Stimulated activated CD8-positive, alpha-beta memory T cell treated with anti-CD3 and anti-CD28 coated beads, Interleukin-12 subunit alpha, Interleukin-12 subunit beta, amount 100 ng/mL, for 24 hours (primary cell): Measurements from ENCODE around the gene LRRTM4.

ENCODE experiments used
- DNase-seq: peaks from one replicate; pipeline ENCODE4 v3.0.0-alpha.2; 2020; ENCODE audit errors: extremely low read depth

LRRTM4 gene

DNA sequence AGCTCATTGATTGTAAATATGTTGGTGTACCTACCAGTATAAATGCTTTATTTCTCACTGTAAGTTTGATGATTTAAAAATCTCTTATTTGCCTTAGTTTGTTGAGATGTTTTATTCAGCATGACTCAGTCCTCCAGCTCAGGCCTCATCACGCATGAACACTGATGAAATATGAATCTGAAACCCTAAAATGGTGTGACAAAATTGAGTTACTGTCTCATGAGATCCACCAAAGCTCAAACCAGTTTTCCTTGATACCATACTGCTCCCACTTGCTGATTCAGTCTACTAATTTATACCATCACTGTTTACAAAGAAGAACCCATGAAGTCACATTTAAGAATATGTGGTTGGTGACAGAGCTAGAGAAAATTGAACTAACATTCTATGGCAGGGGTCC is 524.9 kb downstream of the LRRTM4 start:
- no peak for DNase-seq

DNA sequence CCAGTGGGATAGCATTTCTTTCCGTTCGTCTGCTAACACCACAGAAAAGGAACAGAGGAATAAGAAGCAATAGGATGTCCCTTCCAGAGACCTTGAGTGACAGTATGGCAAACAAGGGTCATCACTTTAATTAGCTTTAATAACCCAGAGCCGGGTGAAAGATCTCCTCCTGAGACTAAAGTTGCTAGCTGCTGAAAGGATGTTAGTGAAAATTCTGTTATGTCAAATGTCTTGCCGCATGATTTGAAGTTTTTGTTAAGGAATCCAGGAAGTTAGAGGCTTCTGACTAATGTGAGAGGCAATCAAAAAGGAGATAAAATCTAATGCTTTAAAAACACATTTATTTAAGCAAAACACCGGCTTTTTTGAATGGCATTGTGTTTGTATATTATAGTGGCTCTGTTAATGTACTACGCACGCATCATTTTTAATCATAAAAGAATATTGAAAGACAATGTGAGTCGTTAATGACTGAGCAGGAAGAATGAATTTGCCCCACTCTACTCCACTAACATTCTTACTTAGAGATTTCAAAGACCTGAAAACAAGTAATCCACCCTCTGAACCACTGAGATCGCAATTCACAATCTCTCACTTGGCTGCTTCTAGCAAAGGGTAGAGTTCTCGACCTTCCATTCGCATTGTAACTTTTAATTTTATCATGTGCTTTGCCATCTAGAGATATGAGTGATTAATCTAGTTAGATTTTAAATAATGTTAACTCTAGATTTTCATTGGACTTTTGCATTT is 536.6 kb downstream of the LRRTM4 start:
- DNase-seq = no peak

DNA sequence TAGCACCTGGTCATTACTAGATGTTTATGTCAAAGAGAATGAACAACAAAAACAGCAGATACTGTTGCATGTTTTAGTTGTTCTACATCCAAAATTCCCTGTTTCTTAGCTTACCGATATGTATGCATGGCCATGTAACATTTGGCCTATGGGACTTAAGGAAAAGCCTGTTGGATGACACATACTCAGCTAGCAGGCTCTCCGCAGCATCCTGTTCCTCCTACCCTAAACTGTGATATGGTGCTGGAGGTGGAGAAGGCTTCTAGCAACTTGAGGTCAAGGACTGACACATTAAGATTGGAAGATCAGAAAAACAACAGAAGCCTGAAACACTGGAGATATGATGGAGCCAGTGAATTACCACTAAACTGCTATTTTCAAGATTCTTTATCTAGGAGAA is 537.8 kb downstream of the LRRTM4 start:
- no peak for DNase-seq

DNA sequence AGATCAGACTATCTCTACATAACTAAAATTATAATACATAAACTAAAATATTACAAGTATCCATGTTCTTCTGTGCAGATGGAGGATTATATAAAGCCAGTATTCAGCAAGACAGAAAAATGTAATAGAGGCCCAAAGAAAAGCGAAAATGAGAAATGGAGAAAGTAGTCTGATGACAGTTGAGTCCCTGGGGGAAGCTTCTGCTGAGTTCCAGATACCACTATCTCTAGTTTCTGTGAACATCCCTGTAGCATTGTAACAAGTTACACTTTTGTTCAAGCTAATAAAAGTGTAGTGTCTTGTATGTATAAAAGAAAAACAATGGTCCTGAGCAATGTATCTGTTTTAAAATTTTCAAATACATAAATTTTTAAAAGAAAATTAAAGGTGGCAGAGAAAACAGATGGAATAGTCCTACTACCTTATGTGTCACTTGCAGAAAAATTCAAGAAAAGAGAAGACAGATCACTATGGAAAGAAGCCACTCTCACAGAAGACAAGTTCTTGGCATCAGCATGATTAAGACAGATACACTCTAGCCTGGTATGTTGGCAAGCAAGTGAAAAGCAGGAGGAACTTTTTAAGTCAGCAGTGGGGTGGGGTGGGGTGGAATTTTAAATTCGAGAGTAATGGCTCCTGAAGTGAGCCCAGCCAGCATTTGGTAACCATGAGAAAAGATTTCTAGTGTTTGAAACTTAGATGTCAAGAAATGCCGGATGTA is 541.9 kb downstream of the LRRTM4 start:
- no peak for DNase-seq

- no peak for DNase-seq
Observed at GRCh38 chr2:76977846-76978727, 544.1 kb downstream of the LRRTM4 start.

- no peak for DNase-seq
Observed at GRCh38 chr2:76975752-76976151, 546.4 kb downstream of the LRRTM4 start.

GRCh38 chr2:76973610-76974009 is 548.6 kb downstream of the LRRTM4 start:
- no peak for DNase-seq

DNA sequence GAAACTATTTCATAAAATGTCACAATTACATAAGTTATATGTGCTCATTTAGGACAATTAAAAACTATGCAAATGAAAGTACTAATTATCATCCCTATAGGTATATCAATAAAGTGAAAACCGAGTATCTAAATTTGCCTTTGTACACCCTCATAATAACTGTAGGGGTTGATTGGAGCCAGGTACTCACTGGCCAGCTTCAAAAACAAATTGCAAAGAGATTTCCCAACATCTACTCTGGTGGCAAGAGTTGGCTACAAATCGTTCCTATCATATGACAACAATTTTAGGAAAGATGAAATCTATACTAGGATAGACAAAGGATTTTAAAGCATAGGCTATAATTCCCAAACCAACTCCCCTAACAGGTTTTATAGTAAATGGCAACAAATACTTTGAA is 556.4 kb downstream of the LRRTM4 start:
- no peak for DNase-seq

GRCh38 chr2:76958749-76959148 is 563.4 kb downstream of the LRRTM4 start:
- DNase-seq = no peak

DNA sequence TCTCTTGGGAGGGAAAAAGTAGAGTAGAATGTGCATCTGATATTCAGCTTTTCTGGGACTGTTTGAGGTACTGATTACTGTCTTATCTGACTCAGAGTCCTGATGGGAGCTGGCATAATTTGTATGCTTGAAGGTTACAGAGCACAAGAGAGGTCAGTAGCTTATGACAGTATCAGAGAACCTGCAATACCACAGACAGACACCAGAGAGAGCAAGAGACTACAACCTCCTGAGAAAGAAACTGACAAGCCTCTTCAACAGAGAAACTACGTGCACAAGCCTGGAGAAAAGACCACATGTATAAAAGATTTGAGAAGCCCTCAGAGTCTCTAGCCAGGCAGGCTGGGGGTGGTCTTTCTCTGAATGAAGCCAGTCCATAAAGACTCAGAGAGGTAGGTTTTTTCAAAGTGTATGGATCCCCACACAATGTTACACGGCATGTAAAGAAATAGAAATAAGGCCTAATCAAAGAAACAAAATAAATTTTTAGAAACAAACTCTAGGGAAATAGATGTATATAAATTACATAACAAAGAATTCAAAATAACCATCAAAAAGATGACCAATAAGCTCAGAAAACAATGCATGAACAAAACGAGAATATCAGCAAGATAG is 568.3 kb downstream of the LRRTM4 start:
- DNase-seq = no peak

DNA sequence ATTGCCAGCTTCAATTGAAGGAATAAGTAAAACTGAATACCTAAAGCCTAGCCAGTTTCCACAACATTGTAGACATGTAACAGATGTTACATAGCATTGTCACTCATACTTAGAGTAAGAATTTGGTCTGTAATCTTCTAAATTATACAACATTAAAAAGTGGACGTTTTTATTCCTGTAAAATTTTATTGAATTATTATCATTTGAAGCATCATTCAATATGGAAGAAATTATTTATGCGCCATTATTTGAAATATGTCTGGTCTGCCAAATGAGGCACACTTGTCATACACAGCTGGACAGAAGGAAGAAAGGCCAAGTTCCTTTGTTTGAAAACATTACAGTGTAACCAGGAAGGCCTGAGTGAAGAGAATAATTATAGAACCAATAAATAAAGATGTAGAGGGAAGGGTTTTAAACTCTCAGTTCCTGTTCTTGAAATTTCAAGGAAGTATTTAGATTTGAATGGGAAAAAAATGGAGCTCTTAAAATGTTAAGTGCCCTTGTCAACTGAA is 575.5 kb downstream of the LRRTM4 start:
- no peak for DNase-seq

DNA sequence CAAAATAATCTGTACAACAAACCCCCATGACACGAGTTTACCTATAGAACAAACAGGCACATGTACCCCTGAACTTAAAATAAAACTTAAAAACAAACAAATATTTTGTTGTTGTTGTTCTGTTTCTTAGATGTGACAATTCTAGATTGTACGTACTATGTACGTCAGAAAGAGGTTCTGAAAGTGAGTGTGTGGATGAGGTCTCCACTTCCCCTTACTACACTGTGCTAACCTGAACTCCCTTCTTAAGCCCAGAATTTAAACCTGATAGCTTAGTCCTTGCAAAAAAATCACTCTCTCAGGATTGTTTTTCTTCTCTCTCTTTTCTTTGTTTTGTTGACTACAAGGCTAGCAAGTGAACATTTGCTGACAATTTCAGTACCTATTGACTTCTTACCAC is 581.6 kb downstream of the LRRTM4 start:
- DNase-seq = no peak

DNA sequence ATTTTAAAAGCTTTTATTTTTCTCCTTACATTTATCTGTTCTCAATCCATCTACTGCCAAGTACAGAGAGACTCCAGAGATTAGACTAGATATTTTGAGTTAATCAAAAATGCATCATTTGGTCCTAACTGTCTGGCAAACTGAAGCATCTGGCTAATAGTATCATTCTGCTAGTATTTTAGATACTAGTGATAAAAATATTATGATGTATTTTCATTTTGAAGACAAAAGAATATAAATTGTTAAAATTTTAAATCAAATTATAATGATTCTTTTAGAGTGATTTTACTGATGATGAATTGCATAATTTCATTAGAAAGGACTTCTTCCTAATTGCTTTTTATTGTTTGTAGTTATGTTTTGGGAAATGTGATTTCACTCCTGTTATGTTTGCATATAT is 584.0 kb downstream of the LRRTM4 start:
- no peak for DNase-seq

GRCh38 chr2:76932550-76932949 is 589.6 kb downstream of the LRRTM4 start:
- DNase-seq = no peak

DNA sequence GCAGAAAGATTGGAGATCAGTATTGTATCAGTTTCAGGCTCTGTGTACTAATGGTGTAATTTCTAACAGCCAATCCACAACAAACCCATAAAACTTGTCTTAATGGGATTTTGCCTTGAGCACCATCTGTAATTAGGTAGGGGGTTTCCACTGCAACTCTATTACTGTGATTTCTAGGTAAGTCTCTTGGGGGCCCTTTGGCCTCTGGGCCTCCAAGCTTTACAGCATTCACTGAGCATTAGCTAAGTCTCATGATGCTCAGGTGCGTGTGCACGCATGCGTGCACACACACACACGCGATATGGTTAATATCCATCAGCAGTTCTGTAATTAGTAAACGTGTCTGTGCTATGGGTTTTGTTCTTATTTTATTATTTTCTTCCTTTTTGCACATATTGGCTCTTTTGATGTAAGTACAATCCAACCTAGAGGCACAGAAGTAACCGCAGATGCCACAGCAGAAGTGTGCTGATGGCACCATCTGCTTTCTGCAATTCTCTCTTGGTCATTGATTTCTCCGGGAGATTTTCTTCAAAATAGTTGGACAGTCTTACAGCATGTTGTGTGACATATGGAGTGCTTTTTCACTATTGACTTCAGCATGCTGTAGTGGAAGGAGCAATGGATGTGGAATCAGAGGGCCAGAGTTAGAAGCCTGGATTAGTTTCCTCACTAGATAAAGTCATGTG is 592.0 kb downstream of the LRRTM4 start:
- DNase-seq = no peak

- DNase-seq = no peak
Observed at GRCh38 chr2:76928026-76928425, 594.1 kb downstream of the LRRTM4 start.

DNA sequence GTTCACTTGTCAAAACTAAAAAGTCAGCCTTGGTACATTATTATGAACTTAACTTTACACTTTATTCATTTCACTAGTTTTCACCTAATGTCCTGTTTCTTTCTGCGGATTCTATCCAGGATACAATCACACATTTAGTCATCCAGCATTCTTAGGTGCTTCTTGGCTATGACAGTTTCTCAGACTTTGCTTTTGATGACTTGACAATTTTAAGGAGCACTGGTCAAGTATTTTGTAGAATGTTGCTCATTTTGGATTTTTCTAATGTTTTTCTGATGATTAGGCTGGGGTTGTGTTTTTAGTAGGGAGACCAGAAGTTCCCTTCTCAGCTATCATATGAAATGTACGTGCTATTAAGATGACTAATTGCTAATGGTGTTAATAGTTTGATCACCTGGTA is 601.2 kb downstream of the LRRTM4 start:
- DNase-seq = no peak

DNA sequence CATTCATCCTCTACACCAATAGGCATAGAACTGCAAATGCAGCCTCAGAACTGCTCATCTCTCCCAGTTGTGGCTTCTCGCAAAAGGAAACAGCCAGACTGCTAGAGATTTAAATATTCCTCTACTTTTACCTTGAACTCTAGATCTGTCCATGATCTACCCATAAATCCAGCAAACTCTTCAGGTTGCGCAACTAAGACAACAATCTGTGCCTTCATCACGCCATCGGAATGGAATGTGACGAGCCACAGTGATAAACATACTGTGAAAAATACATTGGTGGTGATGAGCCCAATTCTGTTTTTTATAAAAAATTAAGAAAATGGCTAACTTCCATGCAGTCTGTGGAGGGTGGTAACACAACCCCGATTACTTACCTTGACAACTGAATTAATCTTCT is 626.7 kb downstream of the LRRTM4 start:
- no peak for DNase-seq

GRCh38 chr2:76870581-76870980 is 651.6 kb downstream of the LRRTM4 start:
- no peak for DNase-seq

DNA sequence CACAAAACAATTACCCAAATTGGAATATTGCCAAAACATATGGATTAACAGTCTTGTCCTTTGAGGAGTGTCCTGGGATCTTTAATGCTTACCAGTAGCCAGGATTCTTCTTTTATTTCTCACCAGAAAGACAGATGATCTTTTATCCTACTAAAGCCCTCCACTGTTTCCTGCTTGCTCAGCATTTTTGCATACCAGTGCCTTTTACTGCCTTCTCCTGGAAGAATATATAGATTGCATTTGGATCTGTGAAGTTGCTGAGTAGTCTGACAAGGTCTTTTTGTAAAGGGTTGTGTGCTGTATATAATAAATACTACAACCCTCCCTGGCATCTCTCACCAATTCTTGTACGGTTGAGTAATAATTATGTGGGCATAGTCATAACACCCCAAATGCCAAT is 652.2 kb downstream of the LRRTM4 start:
- no peak for DNase-seq

- no peak for DNase-seq
Observed at GRCh38 chr2:76867854-76868253, 654.3 kb downstream of the LRRTM4 start.
